NCI-H1105 treated with DMSO at 0.1 percent for 48 hours (cell line): ENCODE measurements around the gene SH2B3.

Source experiments
- DNase-seq: peaks from one replicate; lab custom pipeline; 2025; lab: John Stamatoyannopoulos, UW

SH2B3 gene

GRCh38 chr12:111444314-111444924 lies 38.7 kb downstream of the SH2B3 start:
- DNase-seq = no peak

GRCh38 chr12:111444925-111445725 lies 39.4 kb downstream of the SH2B3 start:
- no peak for DNase-seq

DNA sequence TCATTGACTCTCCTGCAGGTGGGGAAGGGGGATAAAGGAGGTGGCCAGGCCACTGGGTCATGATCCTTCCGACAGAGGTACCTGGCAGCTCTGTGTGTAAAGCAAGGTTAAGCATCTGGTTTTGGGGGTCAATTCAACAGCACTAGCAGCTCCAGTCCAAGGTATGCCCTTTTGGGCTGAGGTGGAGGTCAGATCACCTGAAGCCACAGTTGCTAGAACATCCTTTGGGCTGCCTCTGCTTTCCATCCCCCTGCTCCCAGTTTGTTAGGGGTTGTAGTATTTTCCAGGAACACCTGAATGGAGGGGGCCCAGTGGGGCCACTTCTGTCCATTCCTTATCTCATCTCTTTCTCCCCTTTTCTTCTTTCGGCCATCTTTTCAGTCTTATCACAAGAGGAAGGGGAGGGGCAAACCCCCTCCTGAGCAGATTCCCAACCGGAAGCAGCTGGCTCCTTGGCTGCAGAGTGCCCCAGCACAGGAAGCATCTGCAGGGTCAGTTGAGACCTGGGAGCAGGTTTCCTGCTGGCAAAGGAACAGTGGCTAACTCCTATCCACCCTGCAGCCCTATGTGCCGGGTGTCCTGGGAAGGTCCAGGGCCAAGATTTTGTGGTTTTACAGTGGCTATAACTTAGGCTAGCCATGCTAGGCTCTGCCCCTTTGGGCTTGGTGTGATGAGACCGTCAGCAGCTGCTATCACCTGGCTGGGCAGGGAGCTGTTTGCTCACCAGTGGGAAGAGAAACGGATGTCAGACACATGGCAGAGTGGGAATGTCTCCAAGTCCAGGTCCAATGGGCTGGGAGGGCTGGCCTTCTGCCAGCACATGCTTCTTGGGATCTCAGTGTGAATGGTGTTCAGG lies 40.2 kb downstream of the SH2B3 start:
- peak; percentile 43 for DNase-seq

GRCh38 chr12:111446631-111447570 lies 41.2 kb downstream of the SH2B3 start:
- DNase-seq = no peak

GRCh38 chr12:111447571-111448265 lies 42.0 kb downstream of the SH2B3 start:
- DNase-seq = no peak

DNA sequence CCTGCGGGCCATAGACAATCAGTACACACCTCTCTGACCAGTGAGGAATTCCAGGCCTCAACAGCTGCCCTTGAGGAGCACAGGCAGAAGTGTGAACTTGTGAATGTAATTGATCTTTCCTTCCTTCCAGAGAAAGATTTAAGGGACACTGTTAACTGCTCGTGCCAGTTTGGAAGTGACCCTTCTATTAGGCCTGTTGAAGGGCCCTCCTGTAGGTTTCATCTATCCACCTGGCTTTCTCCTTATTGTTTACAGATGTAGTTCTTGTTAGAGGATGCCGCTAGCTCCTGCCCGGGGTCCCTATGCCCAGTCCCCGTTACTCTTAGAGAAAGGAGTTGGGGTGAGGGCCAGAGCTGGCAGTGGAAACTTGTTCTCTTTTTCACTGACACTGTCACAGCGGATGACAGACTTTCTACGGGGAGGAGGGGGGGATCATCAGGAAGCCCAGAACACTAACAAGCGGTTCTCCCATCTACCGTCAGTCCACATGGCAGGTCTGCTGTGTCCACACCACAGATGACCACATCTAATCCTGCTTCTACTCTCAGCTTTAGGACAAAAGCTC lies 42.6 kb downstream of the SH2B3 start:
- DNase-seq = no peak

DNA sequence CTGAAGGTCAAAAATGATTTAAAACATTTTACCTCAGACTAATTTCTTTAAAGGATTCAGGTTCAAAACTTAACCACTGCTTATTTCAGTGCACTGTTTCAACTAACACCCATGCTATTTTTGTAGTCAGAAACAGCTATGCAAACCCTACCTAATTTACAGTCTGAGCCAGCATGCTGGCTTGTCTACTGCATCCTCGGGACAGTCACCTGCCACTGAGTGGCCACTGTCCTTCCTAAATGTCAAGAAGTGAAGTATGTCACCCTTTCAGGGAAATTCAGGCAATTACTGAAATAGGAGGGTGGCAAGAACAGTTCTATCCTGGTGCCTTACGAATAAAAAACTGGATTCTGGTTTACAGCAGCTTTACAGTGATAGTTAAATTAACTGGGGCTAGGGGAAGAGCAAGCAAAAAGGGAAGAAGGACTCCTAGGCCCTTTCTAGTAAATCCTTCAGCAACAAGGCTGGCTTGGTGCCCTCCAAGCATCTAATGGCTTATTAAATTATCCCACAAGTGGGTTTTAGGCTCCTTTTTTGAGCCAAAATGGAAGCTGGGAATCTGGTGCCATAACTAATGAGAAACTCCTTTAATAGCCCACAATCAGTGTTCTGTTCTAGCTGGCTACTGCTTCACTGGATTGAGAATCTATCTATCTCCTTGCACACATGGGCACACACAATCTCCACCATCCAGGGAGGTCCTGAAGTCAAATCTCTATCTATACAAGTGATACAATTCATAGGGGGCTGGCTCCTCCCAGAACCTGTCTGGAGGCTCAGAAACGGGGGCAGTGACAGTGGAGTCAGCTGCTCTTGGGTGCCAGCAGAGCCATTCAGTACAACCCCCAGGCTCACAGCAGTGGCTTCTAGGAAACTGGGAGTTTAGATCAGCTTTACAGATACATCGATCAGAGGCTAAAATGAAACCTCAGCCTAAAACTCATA lies 43.4 kb downstream of the SH2B3 start:
- no peak for DNase-seq

DNA sequence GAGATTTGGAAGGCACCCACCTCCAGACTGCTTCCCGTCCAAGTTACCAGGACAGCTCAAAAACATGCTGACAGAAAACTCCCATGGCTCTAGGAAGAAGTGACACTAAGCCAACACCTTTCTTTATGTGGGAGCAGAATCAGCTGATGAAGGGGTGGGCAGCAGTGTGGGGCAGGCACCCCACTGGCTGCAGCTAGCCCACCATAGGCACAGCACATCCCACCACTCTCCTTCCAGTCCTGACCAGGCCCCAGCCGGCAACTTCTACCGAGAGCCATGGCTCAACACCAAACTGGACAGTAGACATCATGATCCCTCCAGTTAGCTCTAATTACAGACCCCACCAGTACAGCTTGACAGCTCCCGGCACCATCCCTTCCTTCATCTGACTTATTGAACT lies 45.0 kb downstream of the SH2B3 start:
- no peak for DNase-seq

DNA sequence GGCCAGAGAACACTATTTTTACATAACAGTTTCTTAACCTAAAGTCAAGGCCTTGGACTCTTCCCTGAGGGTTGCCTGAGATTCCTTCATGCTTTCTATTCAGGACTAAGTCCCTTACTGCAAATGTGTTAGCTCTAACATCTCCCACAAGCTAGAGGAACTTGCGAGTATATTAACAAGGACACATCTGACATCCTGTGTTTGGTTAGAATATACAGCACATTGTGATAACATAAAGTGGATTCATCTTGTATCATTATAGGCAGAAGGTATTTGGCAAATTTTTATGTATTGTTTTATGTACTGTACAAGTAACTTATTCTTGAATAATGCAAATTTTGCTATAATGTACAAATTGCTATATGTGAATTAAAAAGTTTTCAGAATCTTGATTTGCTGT lies 45.5 kb downstream of the SH2B3 start:
- no peak for DNase-seq

DNA sequence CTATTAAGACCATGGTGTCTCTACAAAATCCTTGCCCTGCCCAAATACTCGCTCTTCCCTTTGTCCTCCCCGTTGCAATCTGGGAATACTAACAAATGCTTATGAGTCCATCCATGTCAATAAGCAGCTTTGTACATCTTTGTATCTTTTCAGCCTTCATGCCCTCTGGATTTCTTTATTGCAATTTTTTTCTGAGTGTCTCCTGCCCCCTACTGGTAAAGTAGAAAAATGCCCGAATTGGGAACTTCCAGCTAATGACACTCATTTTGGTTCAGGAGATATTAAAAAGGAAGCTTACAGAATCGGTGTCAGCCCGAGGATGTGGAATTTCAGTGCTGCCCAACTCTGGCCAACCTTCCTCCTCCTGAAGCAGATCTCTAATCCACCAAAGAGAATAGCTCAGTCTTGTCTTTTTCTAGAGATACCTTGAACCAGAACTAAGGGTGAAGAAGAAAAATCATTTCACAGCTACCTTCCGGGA lies 46.0 kb downstream of the SH2B3 start:
- peak; percentile 63 for DNase-seq

DNA sequence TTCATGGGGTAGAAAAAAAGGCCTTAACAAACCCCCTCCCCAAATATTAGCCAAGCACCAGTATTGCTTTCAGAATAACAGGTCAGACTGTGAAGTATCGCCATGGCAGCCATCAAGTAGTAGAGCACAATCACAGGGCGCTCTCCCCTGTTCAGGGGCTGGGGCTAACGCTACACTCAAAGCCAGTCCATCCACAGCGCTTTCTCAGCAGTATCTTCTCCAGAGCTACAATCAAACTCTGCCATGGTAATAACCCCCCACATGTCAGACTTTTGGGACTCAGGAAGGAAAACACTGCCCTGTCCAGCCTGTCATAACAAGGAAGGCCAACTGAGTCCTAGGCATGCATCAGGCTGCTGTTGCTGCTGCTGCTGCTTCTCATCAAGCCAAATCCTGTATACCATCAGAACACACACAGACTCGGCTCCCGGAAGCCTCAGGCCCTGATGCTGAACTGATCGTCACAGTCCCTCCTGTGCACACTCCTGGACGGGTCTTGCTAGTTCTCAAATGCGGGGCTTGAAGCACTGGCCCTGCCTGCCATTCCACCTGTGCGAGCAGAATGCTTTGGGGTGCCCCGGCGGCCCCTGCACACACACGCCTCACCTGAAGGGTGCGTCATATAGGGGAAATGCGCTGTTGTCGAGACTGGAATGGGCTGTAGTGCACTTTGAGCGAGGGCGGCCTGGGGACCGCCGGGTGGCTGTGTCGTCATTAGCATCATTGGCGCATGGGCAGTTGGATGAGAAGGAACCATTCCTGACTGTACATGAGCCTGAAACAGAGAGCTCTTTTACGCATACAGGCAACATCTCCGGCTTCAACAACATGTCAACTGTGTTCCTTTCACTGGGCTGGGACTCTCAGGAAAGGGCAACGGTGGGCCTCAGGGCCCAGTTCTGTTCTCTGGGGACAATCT lies 47.6 kb downstream of the SH2B3 start:
- DNase-seq = no peak

DNA sequence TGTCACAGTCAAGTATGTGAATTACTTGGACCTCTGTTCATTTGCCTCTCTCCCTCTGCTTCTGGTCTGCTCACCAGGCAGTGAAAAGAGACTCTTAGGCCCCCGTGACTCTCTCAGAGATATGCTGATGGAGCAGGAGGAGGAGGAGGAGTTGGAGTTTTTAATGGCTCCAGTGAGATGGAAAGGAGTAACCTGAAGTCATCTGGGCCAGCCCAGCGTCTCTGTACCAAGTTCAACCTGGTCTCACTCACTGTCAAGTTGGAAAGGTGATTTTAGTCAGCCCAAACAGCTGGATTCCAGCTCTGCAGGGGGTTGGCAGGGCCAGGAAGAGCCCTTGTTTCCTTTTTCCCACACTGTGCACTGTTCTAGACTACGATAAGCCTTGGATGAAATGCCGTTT lies 48.6 kb downstream of the SH2B3 start:
- no peak for DNase-seq

DNA sequence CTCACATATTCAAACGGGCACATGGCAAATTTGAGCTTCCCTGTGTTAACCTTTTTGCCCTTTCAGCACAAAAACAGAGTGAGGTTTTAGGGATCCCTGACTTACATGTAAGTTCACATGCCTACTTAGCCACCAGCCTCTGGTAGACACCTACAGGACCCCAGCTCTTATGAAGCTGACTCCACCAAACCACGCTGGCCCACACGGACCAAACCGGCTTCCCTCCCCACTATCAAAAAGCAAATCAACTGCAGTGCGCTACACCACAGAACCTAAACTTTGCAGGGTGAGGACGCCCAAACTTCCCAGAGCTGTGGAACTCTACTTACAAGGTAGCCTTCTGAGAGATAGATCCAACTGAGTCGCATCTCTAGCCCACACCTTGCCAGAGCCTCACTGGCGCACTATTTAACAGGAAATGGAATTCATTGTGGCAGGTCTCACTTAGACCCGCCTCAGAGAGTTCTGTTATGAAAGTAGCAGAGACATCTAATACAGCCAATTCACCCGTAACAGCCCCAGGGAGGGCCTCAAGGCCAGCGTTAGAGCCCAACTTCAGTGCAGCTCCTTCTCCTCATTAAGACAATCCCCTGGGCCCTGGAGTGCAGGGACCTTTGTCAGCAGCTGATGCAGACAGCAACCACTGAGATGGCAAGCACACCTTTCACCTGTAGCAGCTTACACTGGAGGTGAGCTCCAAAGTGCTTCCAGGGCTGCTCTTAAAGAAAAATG lies 49.2 kb downstream of the SH2B3 start:
- no peak for DNase-seq

DNA sequence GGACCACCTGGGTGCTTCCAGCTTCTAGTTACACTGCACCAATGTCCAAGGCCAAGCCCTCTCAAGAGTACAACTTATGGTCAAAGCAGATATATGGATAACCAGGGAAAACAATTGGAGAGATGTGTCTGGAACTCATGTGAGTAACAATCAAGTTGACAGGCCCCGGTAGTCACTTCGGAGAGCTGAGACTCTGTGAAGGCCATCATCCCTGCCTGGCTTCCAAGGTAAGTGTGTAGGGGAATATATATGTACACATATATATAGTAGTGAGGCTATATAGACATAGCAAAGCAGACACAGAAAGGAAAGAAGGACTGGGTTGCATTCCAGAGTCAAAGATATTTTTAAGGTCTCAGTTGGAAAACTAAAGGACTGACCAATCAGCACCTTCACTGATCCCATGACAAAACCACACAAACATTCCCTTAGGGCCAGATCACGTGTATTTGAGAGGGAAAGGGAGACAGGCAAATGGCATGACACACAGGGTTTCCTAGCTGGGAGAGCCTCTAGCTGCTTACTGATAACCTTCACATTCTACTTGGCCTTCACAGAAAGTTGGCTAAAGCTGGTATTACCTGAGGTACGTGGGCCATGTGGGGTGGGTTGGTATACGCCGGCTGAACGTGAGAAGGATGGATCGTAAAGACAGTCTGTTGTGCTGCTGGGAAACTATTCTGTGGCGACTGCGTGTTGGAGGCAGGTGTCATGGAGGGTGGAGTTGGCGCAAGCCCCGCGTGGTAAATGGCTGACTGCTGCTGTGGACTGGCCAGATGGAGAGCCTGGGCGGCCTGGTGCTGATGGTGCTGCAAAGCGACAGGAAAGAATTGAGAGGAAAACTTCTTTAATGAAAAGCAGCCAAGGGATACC lies 50.0 kb downstream of the SH2B3 start:
- DNase-seq = no peak

DNA sequence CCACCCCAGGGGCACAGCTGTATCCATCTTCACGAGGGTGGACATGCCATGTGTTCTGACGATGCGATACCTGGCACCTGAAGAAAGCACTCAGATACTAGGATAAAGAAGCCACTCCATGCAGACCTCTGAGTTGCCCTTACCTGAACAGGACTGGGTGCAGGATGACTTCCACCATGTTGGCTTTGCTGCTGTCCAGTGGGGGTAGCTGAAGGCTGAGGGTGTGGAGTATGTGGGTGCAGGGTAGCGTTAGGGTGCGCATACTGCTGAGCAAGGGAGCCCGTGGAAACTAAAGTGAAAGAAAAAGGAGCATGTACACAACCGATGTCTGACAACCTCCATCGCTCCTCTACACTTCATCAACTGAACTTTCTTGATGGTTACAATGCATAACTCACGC lies 51.3 kb downstream of the SH2B3 start:
- DNase-seq = no peak

DNA sequence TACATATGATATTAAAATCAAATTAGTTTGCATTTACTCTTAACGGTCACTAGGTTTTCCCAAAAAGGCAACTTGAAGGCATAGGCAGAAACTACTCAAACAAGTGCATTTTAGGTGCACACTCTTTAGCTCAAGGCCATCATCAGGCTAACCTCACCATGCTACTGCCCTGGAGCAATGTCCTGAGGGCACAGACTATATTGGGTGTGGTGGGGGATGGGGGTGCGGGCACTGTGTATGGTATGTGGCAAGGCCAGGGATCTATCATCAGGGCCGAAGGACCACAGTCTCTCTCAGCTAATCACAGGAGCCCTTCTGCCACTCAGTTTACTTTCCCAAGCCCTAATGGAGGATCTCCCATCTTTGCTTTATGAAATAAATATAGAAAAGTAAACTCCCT lies 51.9 kb downstream of the SH2B3 start:
- no peak for DNase-seq
